GM19463 (cell line): ENCODE measurements around the gene PRKCA.

ENCODE experiments used
- ATAC-seq: cut with Tn5 transposase; IDR thresholded peaks from one replicate; pipeline ENCODE4 v1.9.1; 2021; ENCODE audit warnings: mild to moderate bottlenecking, moderate library complexity; ENCODE audit not compliant: unreplicated experiment

PRKCA gene

DNA sequence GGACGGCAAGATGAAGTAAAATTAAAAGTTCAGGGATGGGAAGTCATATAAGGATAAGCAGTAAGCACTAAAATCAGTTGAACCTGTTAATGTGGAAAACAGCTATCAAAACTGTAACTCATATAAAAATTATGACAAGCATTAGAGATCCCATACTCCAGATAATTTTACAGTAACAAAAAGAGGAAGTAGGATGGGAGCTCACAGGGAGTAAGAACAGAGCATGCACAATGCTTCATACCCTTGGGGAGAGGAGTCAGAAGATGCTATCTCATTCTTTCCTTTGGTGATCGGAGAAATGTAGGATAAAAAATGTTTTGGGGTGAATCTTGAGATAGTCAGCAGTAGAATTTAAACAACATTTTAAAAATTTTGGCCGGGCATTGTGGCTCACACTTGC is 367.8 kb downstream of the PRKCA start:
- no peak for ATAC-seq

DNA sequence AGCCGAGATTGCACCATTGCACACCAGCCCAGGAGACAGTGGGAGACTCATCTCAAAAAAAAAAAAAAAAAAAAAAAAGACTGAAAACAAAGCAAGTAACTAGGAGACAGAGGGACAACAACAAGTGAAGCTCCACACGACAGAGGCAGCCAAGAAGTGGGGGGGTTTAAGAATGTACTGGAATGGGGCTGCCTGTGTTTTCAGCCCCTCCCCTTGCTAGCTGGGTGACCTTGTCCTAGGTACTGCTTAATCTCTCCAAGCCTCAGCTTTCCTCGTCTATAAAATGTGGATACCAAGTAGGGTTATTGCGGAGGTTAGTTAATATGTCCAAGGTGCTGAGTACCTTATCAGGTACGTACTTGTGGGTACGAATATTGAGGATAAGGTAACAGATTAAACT is 368.7 kb downstream of the PRKCA start:
- no peak for ATAC-seq

DNA sequence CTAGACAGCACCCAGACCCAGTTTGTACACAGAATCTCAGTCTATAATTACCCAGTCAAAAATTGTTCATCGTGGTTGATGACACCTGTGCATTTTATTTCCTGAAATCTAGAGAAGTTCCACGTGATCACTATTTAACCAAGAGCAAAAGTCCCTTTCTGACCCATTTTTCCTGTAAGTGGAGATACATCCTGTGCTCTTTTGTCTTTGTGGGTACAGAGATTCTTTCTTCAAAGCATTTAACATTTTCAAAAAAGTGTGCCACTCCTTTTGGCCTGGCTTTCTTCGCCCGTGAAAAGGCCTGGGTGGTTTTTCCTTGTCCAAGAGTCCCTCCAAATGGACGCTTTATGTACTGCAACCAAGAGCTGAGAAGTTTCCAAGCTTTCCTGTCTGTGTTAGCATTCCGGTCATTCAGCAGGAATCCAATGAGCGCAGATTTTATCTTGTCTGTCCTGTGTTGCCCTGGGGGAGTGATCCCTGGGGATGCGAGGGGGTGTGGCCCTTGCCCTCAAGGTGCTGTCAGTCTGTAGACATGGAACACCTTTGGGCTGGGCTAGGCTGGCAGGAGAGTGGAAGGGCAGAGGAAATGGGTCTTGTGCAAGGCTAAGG is 371.4 kb downstream of the PRKCA start:
- ATAC-seq, result no peak

DNA sequence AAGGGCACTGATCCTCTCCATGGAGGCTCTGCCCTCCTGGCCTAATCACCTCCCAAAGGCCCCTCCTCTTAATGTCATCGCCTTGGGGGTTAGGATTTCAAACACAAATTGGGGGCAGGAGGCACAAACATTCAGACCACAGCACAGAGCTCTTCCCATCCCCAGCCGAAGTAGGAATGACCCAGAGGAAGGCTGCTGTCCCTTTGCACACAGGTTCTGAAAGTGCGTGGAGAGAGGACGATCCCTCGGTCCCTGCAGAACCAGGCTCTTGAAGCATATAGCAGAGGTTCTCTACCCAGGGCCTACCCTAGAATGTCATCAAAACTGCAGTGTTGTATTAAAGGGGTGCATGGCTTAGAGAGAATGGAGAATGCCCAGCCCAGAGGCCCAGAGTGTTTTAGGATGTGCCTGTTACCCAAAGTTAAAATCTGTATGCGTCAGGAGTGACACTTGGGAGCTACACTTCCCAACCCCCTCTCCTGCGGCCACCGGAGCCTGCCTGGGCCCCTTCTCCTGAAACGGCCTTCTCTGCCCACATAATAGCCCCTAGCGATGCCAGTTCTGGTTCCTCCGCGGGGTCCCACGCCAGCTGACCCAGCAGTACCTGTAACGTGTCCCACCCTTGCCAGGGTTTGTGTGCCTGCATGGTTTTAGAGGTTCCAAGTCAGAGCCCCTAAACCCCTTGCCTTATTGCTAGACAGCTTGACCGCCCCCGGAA is 373.0 kb downstream of the PRKCA start:
- no peak for ATAC-seq

DNA sequence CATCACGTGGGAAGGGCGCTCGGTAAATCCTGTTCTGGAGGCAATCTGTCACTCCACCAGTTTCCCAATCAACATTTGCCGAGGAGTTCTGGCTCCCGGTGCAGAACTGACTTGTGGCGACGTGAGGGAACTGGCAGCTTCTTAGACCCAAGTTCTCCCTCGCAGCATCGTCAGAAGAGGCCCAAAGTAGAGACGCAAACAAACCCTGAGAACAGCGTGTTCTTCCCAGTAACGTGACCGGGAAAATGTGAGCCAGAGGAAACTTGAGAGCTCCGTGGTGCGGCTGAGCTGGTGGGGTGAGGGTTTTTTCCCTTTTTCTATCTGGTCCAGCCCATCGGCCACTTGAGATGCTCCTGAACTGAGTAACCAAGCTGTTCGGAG is 373.6 kb downstream of the PRKCA start:
- no peak for ATAC-seq

DNA sequence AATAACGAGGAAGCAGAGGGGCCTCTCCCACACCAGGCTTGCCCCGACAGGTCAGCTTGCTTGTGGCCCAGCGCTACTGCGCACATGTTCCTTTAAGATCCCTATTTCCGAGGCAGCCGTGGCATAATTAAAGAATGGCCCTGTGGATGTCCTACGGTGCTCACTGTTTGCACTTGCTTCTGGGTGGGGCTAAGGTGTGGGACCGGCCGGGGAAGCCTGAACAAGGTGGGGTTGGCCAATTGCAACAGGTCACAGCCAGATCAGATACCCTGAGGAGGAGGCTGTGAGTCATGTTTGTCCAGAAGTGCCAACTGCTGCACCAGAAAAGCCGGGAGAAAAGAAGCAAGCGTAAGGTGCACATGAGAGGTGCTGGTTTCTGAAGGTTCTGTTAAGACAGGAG is 374.0 kb downstream of the PRKCA start:
- no peak for ATAC-seq

DNA sequence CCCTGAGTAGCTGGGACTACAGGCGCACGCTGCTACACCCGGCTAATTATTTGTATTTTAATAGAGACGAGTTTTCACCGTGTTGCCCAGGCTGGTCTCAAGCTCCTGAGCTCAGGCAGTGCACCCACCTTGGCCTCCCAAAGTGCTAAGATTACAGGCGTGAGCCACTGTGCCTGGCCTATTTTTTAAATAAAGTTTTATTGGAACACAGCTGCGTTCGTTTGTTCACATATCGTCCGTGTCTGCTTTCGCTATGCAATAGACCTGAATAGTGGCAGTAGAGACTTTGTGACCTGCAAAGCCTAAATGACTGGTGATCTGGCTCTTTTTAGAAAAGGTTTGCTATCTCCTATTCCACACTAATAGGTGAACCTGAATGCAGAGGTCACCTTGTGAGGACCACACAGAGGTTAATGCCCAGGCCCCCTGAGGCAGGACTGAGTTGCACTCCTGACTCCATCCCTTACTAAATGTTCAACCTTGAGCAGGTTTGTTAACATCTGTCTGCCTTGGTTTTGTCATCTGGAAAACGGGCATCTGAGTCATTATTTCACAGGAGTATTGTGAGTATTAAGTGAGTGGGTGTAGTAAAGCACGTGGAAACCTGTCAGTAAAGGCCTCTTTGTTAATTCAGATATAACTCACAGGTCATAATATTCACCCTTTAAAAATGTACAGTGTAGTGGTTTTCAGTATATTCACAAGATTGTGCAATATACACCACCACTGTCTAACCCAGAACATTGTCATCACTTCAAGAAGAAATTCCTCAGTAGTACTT is 375.0 kb downstream of the PRKCA start:
- no peak for ATAC-seq

DNA sequence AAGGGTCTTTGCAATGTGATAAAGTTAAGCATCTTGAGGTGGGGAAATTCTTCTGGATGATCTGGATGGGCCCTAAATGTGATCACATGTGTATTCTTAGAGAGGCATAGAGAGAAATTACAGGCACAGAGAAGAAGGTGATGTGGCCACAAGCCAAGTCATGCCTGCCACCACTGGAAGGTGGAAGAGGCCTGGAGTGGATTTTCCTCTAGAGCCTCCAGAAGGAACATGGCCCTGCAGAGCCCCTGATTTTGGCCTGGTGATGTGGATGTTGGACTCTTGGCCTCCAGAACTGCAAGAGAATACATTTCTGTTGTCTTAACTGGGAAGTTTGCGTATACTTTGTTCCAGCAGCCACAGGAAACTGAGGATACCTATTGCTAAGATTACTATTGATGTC is 375.6 kb downstream of the PRKCA start:
- ATAC-seq, result no peak

DNA sequence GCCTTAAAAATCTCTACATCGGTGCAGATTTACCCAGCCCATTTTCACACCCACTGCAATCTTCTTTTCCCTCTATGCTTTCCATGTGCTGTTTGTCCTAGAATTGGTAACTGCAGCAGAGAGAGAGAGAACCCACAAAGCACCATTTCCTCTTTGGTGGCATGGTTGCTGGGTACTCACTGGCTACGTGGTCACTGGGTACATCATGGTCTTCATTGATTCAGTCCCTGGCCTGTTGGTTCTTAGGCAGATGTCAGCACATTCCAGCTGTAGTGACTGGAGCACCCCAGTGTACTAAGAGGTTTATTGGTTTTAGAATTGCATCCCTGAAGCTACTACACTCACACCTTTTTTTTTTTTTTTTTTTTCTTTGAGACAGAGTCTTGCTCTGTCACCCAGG is 376.4 kb downstream of the PRKCA start:
- ATAC-seq, result no peak

DNA sequence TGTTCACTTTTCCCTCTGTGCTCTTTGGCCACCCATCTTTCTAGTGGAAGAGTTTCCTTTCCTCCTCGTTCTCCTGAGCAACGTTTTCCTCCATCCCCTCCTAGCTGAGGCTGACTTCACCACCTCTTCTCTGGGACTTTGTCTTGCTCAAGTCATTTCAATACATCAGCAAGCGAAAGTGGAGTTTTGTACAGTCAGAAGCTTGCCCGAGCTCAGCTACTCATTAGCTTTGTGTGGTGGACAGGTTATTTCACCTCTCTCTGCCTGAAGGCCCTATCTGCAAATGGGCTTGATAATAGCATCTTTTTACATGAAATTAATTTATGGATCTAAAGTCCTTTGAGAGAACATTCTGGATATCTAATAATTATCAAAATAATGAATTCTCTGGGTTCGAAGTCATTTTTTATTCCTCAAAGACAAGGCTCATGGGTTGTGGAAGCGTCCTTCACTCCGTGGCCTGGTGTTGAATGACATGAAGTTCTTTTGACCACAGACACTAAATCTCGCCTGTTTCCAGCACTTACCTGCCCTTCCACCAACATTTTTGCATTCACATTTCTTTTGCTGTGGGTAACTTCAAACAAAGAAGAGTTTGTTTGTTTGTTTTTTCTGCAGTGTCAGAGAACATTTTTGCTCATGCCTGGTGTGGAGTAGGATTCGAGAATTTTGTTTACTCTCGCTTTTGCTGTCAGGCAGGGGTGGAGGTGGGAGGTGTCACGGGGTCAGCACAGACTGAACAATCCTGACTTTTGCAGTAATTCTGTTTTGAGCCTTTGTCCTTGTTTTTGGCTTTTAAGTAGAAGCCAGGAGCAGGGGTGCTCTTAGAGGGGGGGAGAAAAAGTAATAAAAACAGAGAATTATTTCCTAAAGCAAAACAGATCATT is 377.5 kb downstream of the PRKCA start:
- ATAC-seq, result peak; percentile 75

DNA sequence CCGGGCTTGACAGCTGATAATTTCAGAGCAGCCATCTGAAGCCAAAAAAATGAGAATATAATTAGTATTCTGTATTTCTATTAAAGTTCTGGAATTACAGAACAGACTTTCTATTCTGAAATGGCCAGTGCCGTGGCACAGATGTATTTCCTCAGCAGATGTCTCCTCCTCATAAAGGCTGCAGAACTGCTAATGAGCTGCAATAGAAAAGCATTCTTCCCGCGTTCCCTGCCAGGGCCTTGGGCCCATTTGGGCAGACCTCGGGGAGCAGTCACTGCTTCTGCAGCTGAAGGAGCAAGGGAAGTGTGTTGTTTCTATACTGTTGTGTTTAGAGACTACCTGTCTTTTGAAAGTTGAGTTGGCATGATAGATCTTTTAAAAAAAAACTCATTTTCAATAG is 379.9 kb downstream of the PRKCA start:
- ATAC-seq, result no peak

DNA sequence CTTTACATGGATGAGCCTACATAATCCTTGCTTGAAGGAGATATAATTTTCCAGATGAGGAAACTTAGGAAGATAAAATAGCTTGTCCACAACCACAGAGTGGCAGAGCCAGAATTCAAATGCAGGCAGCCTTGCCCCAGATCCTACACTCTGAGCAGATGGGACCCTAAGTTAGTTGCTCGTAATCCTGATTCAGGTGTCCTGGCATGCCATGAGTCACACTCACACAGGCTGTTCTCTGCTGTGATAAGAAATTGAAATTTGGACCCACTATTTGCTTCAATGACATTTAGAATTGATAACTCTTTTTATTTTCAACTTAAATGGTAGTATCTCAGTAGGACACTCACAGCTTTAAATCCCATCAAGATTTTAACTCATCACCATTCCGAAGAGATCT is 381.8 kb downstream of the PRKCA start:
- ATAC-seq, result no peak

DNA sequence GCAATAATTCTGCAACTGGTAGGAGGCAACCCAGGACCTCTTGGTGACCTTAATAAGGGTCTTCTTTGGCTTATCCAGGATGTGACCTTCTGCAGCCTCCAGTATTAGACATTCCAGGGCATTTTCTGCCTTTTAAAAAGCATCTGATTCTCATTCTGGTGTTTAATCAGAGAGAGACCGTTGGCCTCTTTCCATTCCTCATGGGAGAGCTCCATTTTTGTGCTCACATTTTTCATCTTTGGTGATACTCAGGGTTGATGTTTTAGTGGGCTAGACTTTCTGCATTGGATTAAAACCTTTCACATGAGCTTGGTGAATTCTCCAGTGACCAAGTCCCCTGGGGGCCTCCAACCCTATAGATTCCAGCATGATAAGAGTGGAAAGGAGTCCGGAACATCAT is 382.3 kb downstream of the PRKCA start:
- no peak for ATAC-seq

DNA sequence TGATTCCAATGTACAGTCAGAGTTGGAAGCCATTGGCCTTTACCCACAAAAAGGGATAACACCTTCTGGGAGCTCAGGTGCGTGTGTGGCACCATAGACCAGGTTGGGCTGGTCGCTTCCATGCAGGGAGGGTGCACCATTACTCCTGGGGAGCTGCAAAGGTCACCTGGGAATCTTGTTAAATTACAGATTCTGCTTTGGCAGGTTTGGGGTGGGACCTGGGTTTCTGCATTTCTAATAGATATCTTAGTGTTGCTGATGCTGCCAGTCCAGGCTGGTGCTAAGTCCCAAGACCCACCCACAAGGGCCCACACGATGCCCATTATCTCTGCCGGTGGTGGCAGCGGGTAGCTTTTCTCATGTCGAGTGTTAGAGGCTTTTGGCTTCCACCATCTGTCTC is 384.2 kb downstream of the PRKCA start:
- ATAC-seq, result no peak

DNA sequence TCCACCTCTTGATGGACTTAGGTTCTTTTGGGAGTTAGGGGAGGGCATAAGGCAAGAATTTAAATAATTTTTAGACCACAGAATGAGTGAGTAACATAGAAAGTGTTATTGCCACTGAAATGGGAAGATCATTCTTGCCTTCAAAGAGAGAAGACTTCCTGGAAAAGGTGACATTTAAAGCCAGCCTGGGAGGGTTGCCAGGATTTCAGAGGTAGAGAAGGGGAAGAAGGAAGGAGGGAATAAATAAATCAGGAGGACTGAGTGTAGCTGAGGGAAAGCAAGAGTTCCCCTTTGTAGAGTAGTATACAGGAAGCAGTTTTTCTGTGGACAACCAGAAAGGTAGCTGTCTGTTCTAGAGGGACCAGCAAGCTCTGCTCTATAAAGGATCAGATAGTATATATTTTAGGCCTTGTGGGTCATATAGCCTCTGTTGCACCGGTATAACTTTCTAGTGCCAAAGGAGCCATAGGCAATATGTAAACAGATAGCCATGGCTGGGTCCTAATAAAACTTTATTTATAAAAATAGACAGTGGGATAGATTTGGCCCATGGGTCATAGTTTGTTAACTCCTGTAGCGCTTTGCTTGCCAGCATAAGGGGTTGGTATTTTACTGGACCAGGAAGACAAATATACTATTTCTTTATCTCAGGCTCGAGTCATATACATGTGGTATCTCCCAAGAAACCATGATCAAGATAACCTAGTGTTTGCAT is 385.3 kb downstream of the PRKCA start:
- no peak for ATAC-seq

DNA sequence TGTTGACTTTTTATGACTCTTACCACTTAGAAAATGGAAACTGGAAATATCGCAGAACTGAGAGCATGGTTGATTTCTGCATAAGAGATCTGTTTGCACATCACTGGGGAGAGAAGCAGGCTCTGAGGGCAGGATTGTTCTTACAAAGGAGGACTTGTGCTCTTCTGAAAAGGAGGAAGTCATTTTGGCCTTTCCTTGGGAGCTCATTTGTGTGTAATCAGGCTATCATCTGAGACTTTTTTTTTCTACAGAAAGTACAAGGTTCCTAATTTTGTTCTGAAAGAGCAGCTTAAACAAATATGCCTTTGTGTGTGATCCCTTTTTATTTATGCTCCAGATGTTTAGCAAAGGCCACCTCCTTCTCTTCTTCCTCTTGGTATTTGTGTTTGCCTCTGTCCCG is 386.8 kb downstream of the PRKCA start:
- no peak for ATAC-seq

DNA sequence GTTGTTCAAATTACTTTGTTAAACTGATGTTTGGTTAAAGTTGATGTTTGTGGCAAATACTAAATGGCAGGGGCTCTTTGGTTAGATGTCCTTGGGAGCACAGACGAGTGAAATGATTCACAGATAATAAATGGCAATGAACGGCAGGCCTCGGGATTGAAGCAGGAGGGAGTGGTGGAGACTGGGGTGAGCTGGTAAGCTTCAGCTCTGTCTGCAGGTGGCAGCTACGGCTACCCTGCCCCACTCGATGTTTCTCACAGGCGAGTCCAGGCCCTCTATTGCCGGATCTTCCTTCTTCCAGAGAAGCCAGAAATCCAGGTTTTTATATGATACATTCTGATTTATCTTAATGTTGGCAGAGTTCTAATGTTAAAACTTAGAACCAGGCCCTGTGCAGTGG is 387.8 kb downstream of the PRKCA start:
- no peak for ATAC-seq

DNA sequence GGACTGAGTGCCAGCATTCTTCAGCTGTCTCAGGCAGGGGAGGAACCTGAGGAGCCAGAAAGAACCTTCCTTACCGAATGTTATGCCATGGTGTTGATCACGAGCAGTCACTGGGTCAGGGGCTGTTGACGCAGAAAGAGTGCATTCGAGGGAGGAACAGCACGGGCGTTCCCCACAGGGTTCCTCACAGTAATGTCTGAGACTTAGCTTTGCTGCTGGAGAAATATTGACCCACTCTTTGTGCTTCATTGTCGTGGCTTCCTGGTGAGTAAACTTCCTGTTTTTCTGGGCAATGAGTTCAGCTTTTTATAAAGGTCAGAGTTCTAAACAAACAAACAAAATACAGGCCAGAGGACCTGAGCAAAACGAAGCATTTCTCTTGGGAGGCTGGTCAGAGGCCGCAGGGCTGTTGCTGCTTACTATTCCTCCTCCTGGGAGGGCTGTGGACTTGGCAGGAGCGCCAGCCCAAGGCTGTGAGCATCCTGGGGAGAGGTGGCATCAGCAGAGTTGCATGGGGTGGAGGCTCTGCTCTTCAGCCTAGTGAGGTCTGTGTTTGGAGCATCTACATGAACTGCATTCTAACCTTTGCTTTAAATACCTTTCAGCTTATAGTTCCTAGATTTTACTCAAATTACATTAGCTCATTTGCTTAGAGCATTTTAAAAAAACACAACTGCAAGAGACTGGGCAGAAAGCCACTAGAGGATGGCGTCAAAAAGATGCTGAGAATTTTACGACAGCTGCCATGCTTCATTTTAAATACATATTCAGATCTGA is 389.4 kb downstream of the PRKCA start:
- ATAC-seq, result no peak

DNA sequence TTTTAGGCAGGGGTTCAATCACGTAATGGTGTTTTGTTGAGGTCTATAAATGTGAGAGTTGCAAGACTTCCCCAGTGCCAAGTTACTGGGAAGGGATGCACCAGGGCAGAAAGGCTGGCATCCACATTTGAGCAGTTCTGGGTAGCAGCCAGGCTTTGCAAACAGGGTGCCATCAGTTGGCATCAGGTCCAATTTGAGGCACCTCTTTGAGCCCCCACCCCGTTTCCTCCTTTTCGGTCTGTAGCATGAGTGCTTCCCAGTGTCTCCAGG is 389.9 kb downstream of the PRKCA start:
- no peak for ATAC-seq

DNA sequence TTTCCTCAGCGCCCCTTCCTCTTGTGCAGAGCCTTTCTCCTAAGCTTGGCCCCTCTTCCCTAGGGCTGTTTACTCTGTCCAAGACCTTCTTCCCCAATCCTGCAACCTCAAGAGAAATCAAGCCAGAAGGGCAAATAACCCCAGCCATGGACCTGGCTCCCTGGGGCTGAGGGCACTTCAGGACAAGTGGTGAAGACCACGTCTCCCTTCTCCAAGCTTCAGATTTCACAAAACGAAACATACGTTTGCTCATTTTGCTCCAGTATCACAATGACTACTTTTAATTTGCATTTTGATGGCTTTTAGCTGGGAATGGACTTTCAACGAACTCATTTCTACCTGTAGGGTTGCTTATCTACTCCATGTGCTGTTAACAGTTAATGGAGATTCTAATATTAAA is 392.7 kb downstream of the PRKCA start:
- ATAC-seq, result no peak
